SK-N-MC (cell line): ENCODE data around the gene LGR5.

Source experiments
- EZH2 ChIP-seq: fragments of 200-600 bp; sonication (generic); IDR thresholded peaks from one replicate; pipeline ENCODE4 v1.6.1; 2017; ENCODE audit warnings: antibody characterized with exemption
- FOXP2 ChIP-seq: optimal IDR thresholded peaks from 2 replicates; pipeline ENCODE3; 2011; ENCODE audit warnings: mild to moderate bottlenecking, moderate library complexity; ENCODE audit not compliant: insufficient read depth; ENCODE audit errors: extremely low read length, control extremely low read depth
- POLR2AphosphoS5 ChIP-seq: IDR thresholded peaks from 2 replicates; pipeline ENCODE4 v1.6.1; 2012; ENCODE audit warnings: mild to moderate bottlenecking, low read depth, low read length, borderline replicate concordance

- TF ChIP-seq EZH2 (no peak), POLR2AphosphoS5 (no peak), FOXP2 (no peak)
Observed at GRCh38 chr12:71445071-71445470, 5.5 kb downstream of the LGR5 start.
